Measurements from ENCODE around the gene TDRD3. TPM values are rescaled to one million over a fixed set of nuclear protein-coding genes. Genes with fewer than 3 reads are reported as not detected.

TDRD3 gene
- total and polyA plus RNA-seq, 2 donors from 2014 or later: 14.9 to 42.2 TPM

DNA sequence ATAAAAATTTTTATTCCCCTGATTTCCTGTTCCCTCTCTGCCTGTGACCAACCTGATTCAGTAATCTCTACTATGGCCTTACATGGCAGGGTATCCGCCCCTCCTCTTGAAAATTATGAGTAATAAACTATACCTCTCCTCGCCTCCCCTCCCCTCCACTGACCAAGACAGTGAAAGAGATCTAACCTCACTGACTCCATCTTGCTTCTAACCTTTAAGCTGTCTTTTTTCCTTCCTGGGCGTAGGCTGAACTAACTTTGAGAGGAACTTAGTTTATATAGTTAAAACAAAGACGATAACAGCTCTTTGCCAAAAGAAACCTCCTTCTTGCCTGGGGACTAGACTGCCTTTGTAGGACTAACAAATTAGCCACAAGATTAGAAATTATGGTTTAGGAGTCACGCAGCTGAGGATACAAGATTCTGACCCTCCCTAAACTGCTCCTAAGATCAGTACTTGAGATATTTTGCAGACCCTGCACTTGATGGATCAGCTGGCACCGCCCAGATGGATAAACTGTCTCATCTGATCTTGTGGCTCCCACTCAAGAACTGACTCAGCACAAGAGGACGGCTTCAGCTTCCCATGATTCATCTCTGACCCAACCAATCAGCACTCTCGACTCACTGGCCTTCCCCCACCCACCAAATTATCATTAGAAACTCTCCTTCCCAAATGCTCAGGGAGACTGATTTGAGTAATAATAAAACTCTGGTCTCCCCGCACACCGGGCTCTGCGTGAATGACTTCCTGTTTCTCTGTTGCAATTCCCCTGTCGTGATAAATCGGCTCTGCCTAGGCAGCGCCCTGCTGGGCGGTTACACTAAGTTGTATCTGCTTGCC lies 187.1 kb downstream of the TDRD3 start:
- intact Hi-C loops (cut with DNase I): no loop called here
- no peak overlapping the region for H3K4me3 ChIP-seq (ENCODE audit: low read length in 3 of 3)
- TF ChIP-seq, protein P1, sequence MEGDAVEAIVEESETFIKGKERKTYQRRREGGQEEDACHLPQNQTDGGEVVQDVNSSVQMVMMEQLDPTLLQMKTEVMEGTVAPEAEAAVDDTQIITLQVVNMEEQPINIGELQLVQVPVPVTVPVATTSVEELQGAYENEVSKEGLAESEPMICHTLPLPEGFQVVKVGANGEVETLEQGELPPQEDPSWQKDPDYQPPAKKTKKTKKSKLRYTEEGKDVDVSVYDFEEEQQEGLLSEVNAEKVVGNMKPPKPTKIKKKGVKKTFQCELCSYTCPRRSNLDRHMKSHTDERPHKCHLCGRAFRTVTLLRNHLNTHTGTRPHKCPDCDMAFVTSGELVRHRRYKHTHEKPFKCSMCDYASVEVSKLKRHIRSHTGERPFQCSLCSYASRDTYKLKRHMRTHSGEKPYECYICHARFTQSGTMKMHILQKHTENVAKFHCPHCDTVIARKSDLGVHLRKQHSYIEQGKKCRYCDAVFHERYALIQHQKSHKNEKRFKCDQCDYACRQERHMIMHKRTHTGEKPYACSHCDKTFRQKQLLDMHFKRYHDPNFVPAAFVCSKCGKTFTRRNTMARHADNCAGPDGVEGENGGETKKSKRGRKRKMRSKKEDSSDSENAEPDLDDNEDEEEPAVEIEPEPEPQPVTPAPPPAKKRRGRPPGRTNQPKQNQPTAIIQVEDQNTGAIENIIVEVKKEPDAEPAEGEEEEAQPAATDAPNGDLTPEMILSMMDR (IDR thresholded peaks at IDR 0.05; ENCODE audit: borderline replicate concordance, extremely low read depth, insufficient read depth): no peak
- H3K4me1 ChIP-seq (ENCODE audit: control insufficient read depth in 2 of 3, insufficient read depth in 2 of 3, low read depth in 1 of 3, low read length in 3 of 3): no peaks in the 10 kb centered on the region
- no peaks in the 10 kb centered on the region for H3K36me3 ChIP-seq (ENCODE audit: control insufficient read depth in 2 of 3, insufficient read depth in 3 of 3, low read length in 3 of 3)
- no peak for DNase-seq
- no peak overlapping the region for H3K27ac ChIP-seq (ENCODE audit: low read depth in 2 of 2, low read length in 2 of 2)
- H3K9me3 ChIP-seq (ENCODE audit: control insufficient read depth in 2 of 3, insufficient read depth in 1 of 3, low read length in 3 of 3): no peaks in the 10 kb centered on the region
- no peak overlapping the region for H3K9ac ChIP-seq (ENCODE audit: low read length in 3 of 3)
- H3K27me3 ChIP-seq (ENCODE audit: control insufficient read depth, insufficient read depth, low read length): no peaks in the 10 kb centered on the region
- no peak for FAIRE-seq

DNA sequence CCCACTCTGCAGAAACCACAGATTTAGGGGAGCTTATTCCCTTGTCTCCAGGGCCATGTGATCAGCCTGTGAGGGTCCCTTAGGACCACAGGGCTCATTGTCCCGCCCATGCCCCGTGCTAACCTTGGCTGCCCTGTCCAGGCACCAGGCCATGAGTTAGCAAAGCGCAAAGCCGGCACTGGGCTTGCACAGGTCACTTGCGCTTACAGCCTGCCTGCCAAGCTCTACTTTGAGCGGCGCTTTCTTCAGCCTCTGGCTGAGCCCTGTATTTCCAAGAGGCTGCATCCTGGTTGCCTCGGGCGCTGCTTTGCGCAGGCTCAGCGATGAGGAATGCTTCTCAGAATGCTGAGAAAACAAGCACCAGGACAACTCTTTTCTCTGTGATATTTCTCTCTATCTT lies 188.0 kb downstream of the TDRD3 start:
- Histone ChIP-seq H3K9me3 (ENCODE audit: control insufficient read depth in 2 of 3, insufficient read depth in 1 of 3, low read length in 3 of 3) (no peaks in the 10 kb centered on the region), H3K4me3 (ENCODE audit: low read length in 3 of 3) (no peak overlapping the region), H3K27me3 (ENCODE audit: control insufficient read depth, insufficient read depth, low read length) (no peaks in the 10 kb centered on the region), H3K27ac (ENCODE audit: low read depth in 2 of 2, low read length in 2 of 2) (no peak overlapping the region), H3K9ac (ENCODE audit: low read length in 3 of 3) (no peak overlapping the region), H3K36me3 (ENCODE audit: control insufficient read depth in 2 of 3, insufficient read depth in 3 of 3, low read length in 3 of 3) (no peaks in the 10 kb centered on the region), H3K4me1 (ENCODE audit: control insufficient read depth in 2 of 3, insufficient read depth in 2 of 3, low read depth in 1 of 3, low read length in 3 of 3) (no peaks in the 10 kb centered on the region)
- no peak for FAIRE-seq
- intact Hi-C loops (cut with DNase I): no loop called here
- peak in 1 of 5 donors; percentile 4 for DNase-seq
- TF ChIP-seq, protein P1 (IDR thresholded peaks at IDR 0.05; ENCODE audit: borderline replicate concordance, extremely low read depth, insufficient read depth): no peak

DNA sequence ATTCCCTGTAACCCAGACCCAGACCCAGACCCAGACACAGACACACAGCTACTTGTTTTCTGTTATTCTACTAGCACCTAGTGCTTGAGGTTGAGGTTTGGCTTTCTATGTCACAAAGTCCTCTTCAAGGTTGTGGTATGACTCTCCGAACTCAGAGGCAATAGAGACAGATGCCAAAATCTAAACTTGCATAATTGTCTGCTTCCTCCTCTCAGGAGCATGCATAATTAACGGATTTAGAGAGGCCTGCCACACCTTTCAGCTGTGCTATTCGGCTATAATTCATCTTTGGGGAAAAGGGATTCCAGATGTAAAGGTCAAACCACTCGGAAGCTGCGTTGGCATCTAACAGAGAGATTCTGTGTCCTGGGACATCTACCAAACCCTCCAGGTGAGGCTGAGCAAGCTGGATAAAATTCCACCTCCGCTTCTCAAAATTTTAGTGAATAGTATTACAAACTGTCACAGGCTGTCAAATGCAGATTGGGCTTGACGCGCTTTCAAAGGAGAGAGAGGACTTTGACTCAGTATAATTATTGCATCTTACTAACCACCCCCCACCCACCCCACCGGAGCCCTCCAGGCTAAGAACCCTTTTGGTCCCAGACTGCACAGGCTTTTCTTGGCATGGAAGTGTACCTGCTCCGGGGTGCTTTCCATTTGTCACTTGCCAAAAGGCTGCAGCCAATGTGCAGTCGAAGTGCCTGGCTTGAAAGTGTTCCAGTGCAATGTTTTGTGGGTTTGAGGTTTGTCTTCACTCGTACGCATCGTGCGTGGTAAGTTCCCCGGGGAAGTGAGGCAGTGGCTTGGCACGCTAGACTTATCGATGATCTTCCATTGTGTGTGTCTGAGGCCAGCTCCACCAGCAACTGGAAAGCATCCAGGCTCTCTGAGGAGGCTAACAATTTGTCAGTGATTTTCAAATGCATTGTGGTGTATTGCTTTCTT lies 194.1 kb downstream of the TDRD3 start:
- TF ChIP-seq, protein P1 (IDR thresholded peaks at IDR 0.05; ENCODE audit: borderline replicate concordance, extremely low read depth, insufficient read depth): no peak
- no peaks in the 10 kb centered on the region for H3K4me1 ChIP-seq (ENCODE audit: control insufficient read depth in 2 of 3, insufficient read depth in 2 of 3, low read depth in 1 of 3, low read length in 3 of 3)
- no peak for FAIRE-seq
- intact Hi-C loops (cut with DNase I): no loop called here
- H3K4me3 ChIP-seq (ENCODE audit: low read length in 3 of 3): no peak overlapping the region
- no peak overlapping the region for H3K27ac ChIP-seq (ENCODE audit: low read depth in 2 of 2, low read length in 2 of 2)
- H3K9me3 ChIP-seq (ENCODE audit: control insufficient read depth in 2 of 3, insufficient read depth in 1 of 3, low read length in 3 of 3): no peaks in the 10 kb centered on the region
- H3K36me3 ChIP-seq (ENCODE audit: control insufficient read depth in 2 of 3, insufficient read depth in 3 of 3, low read length in 3 of 3): no peaks in the 10 kb centered on the region
- DNase-seq: no peak
- no peaks in the 10 kb centered on the region for H3K27me3 ChIP-seq (ENCODE audit: control insufficient read depth, insufficient read depth, low read length)
- H3K9ac ChIP-seq (ENCODE audit: low read length in 3 of 3): no peak overlapping the region

Measured in kidney (tissue), 14 donors.